Parathyroid adenoma (tissue), 2 donors: ENCODE measurements around the gene NAV3.

Source experiments
- H2AFZ ChIP-seq: fragments of 300-600 bp; sonication (generic); one replicate; pipeline ENCODE4 v1.7.0; 2017; ENCODE audit warnings: antibody characterized with exemption, mild to moderate bottlenecking
- H3K27ac ChIP-seq: fragments of 300-600 bp; sonication (generic); one replicate; pipeline ENCODE4 v1.7.0; 2017
- H3K27me3 ChIP-seq: fragments of 300-600 bp; sonication (generic); one replicate; pipeline ENCODE4 v1.7.0; 2017; ENCODE audit warnings: low read length; ENCODE audit not compliant: control insufficient read depth, insufficient read depth
- H3K36me3 ChIP-seq: fragments of 300-600 bp; sonication (generic); one replicate; pipeline ENCODE4 v1.7.0; 2017; ENCODE audit warnings: low read length; ENCODE audit not compliant: control insufficient read depth, insufficient read depth
- H3K4me1 ChIP-seq: fragments of 300-600 bp; sonication (generic); one replicate; pipeline ENCODE4 v1.7.0; 2017; ENCODE audit warnings: control low read depth
- H3K4me2 ChIP-seq: fragments of 300-600 bp; sonication (generic); one replicate; pipeline ENCODE4 v1.7.0; 2017; ENCODE audit warnings: low read length
- H3K4me3 ChIP-seq: fragments of 300-600 bp; sonication (generic); one replicate; pipeline ENCODE4 v1.7.0; 2017; ENCODE audit warnings: low read depth, low read length
- H3K79me2 ChIP-seq: fragments of 300-600 bp; sonication (generic); one replicate; pipeline ENCODE4 v1.7.0; 2017; ENCODE audit warnings: control low read depth
- H3K9ac ChIP-seq: fragments of 300-600 bp; sonication (generic); one replicate; pipeline ENCODE4 v1.7.0; 2017; ENCODE audit warnings: mild to moderate bottlenecking
- H3K9me3 ChIP-seq: fragments of 300-600 bp; sonication (generic); one replicate; pipeline ENCODE4 v1.7.0; 2017; ENCODE audit warnings: low read length; ENCODE audit not compliant: control insufficient read depth
- CTCF ChIP-seq: fragments of 300-600 bp; sonication (generic); IDR thresholded peaks from one replicate; pipeline ENCODE4 v1.7.0; 2017; ENCODE audit warnings: antibody characterized with exemption, mild to moderate bottlenecking
- donor health status: primary hyperparathyroidism.

The NAV3 gene

DNA sequence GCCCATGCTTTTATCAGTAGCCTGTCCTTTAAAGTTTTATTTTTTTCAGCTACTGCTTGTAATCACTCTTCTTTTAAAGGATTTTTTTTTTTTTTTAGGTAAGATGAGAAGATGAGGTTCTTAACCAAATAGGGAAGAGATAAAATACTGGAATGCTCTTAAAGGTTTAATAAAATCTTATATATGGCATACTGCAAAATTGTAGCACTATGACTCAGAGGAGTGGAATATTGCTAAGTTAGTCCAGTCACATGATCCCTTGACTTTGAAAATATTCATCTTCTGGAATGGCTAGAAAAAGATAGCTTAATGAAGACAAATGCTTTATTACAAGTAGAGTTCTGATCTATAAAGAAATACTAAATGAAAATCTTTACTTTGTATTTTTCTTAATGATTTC lies 116.6 kb downstream of the NAV3 start:
- H3K27ac ChIP-seq: no peak overlapping the region
- no peak overlapping the region for H3K4me2 ChIP-seq
- H3K36me3 ChIP-seq: no peaks in the 10 kb centered on the region
- TF ChIP-seq CTCF: no peak
- peaks cover 10% of the 10 kb centered on the region for H3K4me1 ChIP-seq
- no peak overlapping the region for H2AFZ ChIP-seq
- H3K9ac ChIP-seq: no peak overlapping the region
- no peaks in the 10 kb centered on the region for H3K9me3 ChIP-seq
- no peak overlapping the region for H3K4me3 ChIP-seq
- no peaks in the 10 kb centered on the region for H3K27me3 ChIP-seq
- H3K79me2 ChIP-seq: no peaks in the 10 kb centered on the region

DNA sequence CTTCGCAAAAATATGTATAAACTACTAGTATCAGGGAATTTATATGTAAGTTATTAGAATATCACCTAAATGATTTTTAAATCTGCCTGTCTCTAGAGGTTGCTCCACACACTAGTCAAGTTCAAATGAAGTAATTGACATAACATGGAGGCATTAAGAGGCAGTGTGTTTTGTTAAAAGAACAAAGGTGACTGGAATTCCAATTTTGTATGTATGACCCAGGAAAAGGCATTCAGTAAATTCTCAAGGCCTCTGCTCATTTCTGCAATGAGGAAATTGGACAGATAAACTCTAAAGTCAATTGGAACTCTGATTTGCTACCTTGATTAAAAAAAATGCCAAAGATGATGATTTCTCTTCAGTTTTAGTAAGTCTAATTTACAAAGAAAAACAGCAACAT lies 117.1 kb downstream of the NAV3 start:
- H3K9ac ChIP-seq: no peak overlapping the region
- H3K4me3 ChIP-seq: no peak overlapping the region
- H3K27me3 ChIP-seq: no peaks in the 10 kb centered on the region
- no peak overlapping the region for H2AFZ ChIP-seq
- H3K79me2 ChIP-seq: no peaks in the 10 kb centered on the region
- TF ChIP-seq CTCF: no peak
- H3K36me3 ChIP-seq: no peaks in the 10 kb centered on the region
- peaks cover 10% of the 10 kb centered on the region for H3K4me1 ChIP-seq
- H3K9me3 ChIP-seq: no peaks in the 10 kb centered on the region
- H3K4me2 ChIP-seq: no peak overlapping the region
- H3K27ac ChIP-seq: no peak overlapping the region

DNA sequence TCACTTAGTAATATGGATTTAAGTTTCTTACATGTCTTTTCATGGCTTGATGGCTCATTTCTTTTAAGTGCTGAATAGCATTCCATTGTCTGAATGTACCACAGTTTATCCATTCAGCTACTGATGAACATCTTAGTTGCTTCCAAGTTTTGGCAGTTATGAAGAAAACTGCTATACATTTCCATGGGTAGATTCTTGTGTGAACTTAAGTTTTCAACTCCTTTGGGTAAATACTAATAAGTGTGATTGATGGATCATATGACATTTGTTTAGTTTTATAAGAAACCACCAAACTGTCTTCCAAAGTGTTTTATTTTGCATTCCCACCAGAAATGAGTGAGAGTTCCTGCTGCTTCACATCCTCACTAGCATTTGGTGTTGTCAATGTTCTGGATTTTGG lies 119.2 kb downstream of the NAV3 start:
- no peaks in the 10 kb centered on the region for H3K9me3 ChIP-seq
- no peaks in the 10 kb centered on the region for H3K79me2 ChIP-seq
- H3K4me2 ChIP-seq: no peak overlapping the region
- no peaks in the 10 kb centered on the region for H3K27me3 ChIP-seq
- H3K4me3 ChIP-seq: no peak overlapping the region
- no peak overlapping the region for H3K9ac ChIP-seq
- no peaks in the 10 kb centered on the region for H3K4me1 ChIP-seq
- no peak overlapping the region for H3K27ac ChIP-seq
- TF ChIP-seq CTCF: no peak
- H3K36me3 ChIP-seq: no peaks in the 10 kb centered on the region
- H2AFZ ChIP-seq: no peak overlapping the region

DNA sequence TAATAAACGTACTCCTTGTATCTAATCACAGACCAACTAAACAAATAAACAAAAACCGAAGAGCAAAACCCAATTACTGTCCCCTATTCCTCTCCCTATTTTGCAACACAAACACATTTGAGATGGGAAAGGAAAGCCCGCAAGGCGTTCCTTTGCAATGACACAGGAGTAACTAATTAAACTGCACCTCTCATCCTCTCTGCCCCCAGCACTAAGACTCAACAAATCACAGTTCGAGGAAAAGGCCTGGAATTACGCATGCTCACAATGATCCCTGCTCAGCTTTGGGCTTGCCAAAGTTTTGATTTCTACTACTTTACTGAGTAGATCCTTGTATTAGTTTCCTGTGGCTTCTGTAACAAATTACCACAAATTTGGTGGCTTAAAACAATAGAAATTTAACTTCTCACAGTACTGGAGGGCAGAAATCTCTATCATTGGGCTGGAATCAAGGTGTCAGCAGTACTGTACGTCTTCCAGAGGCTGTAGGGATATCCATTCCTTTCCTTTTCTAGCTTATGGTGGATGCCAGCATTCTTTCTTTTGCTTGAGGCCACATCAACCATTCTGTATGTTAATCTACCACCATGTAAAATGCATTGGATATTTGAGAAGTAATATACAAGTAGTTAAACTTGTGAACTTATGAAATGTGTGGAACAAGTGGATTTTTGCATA lies 123.0 kb downstream of the NAV3 start:
- no peak overlapping the region for H2AFZ ChIP-seq
- no peaks in the 10 kb centered on the region for H3K79me2 ChIP-seq
- H3K4me3 ChIP-seq: no peak overlapping the region
- H3K27me3 ChIP-seq: no peaks in the 10 kb centered on the region
- no peak overlapping the region for H3K9ac ChIP-seq
- no peak overlapping the region for H3K27ac ChIP-seq
- TF ChIP-seq CTCF: no peak
- no peaks in the 10 kb centered on the region for H3K9me3 ChIP-seq
- no peaks in the 10 kb centered on the region for H3K36me3 ChIP-seq
- H3K4me2 ChIP-seq: no peak overlapping the region
- peaks cover 4% of the 10 kb centered on the region for H3K4me1 ChIP-seq

DNA sequence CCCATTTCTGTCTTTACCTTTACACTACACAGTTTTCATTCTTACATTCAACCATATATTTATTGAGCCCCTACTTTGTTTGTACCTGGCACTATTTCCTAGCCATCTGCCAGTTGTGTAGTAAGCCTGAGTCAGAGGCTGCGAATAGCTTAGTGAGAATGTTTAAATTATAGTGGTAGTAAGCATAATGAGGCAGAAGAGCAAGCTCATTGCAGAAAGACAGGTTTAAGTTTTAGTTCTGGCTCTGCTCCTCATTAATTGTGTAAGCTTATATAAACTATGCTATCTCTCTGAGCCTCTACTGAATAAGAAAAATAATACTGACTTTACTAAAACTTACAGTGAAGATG lies 123.5 kb downstream of the NAV3 start:
- H2AFZ ChIP-seq: no peak overlapping the region
- TF ChIP-seq CTCF: no peak
- H3K9ac ChIP-seq: no peak overlapping the region
- H3K4me1 ChIP-seq: peaks cover 4% of the 10 kb centered on the region
- H3K36me3 ChIP-seq: no peaks in the 10 kb centered on the region
- H3K4me2 ChIP-seq: no peak overlapping the region
- H3K4me3 ChIP-seq: no peak overlapping the region
- H3K27me3 ChIP-seq: no peaks in the 10 kb centered on the region
- H3K27ac ChIP-seq: no peak overlapping the region
- no peaks in the 10 kb centered on the region for H3K9me3 ChIP-seq
- no peaks in the 10 kb centered on the region for H3K79me2 ChIP-seq
